H9 (cell line): ENCODE data around the gene NPLOC4. TPM values are rescaled to one million over a fixed set of nuclear protein-coding genes. Genes with fewer than 3 reads are reported as not detected.

Experiments
- DNase-seq: peaks from one replicate; pipeline ENCODE4 v3.0.0-alpha.2; 2017
- H2AFZ ChIP-seq: one replicate; pipeline ENCODE4 v1.6.1; 2013; ENCODE audit warnings: mild to moderate bottlenecking, low read length, control low read depth, moderate library complexity
- H2AK5ac ChIP-seq: 2 replicates; pipeline ENCODE4 v1.6.1; 2013; ENCODE audit warnings: low read length, control low read depth, mixed read lengths; ENCODE audit not compliant: insufficient read length
- H2BK120ac ChIP-seq: one replicate; pipeline ENCODE4 v1.6.1; 2013; ENCODE audit warnings: low read depth, mild to moderate bottlenecking, low read length, control low read depth, inconsistent platforms; ENCODE audit not compliant: poor library complexity, severe bottlenecking
- H2BK12ac ChIP-seq: 2 replicates; pipeline ENCODE4 v1.6.1; 2013; ENCODE audit warnings: low read length, control low read depth, mixed read lengths, low read depth; ENCODE audit not compliant: insufficient read length
- H2BK15ac ChIP-seq: 2 replicates; pipeline ENCODE4 v1.6.1; 2013; ENCODE audit warnings: low read depth, low read length, control low read depth
- H2BK20ac ChIP-seq: one replicate; pipeline ENCODE4 v1.6.1; 2013; ENCODE audit warnings: low read depth, mild to moderate bottlenecking, low read length, control low read depth, inconsistent platforms; ENCODE audit not compliant: poor library complexity, severe bottlenecking
- H2BK5ac ChIP-seq: 2 replicates; pipeline ENCODE4 v1.6.1; 2013; ENCODE audit warnings: low read length, control low read depth, mixed read lengths; ENCODE audit not compliant: insufficient read length
- H3K14ac ChIP-seq: 2 replicates; pipeline ENCODE4 v1.6.1; 2013; ENCODE audit warnings: low read length, control low read depth; ENCODE audit not compliant: insufficient read depth
- H3K18ac ChIP-seq: 2 replicates; pipeline ENCODE4 v1.6.1; 2013; ENCODE audit warnings: low read depth, mild to moderate bottlenecking, mixed read lengths, low read length, control low read depth; ENCODE audit not compliant: insufficient read length
- H3K23ac ChIP-seq: 2 replicates; pipeline ENCODE4 v1.6.1; 2013; ENCODE audit warnings: low read length, control low read depth, mixed read lengths, low read depth; ENCODE audit not compliant: insufficient read length
- H3K23me2 ChIP-seq: 2 replicates; pipeline ENCODE4 v1.6.1; 2013; ENCODE audit warnings: low read depth, mild to moderate bottlenecking, mixed read lengths, low read length, control low read depth; ENCODE audit not compliant: insufficient read length, poor library complexity, severe bottlenecking
- H3K27ac ChIP-seq: 2 replicates; pipeline ENCODE4 v1.5.1; 2013; ENCODE audit warnings: low read length, control low read depth, mixed read lengths, low read depth; ENCODE audit not compliant: insufficient read length
- H3K27me3 ChIP-seq: 2 replicates; pipeline ENCODE4 v1.6.1; 2013; ENCODE audit warnings: low read length, control low read depth, inconsistent platforms; ENCODE audit not compliant: insufficient read depth
- H3K4ac ChIP-seq: 2 replicates; pipeline ENCODE4 v1.6.1; 2013; ENCODE audit warnings: low read depth, mild to moderate bottlenecking, control low read depth, inconsistent platforms, low read length, moderate library complexity
- H3K4me1 ChIP-seq: 2 replicates; pipeline ENCODE4 v1.6.1; 2013; ENCODE audit warnings: low read length, control low read depth, inconsistent platforms; ENCODE audit not compliant: insufficient read depth
- H3K4me2 ChIP-seq: 2 replicates; pipeline ENCODE4 v1.6.1; 2013; ENCODE audit warnings: low read length, control low read depth, mixed read lengths; ENCODE audit not compliant: insufficient read length, insufficient read depth
- H3K56ac ChIP-seq: 2 replicates; pipeline ENCODE4 v1.6.1; 2013; ENCODE audit warnings: low read depth, mild to moderate bottlenecking, mixed read lengths, low read length, control low read depth; ENCODE audit not compliant: insufficient read length
- H3K79me1 ChIP-seq: 2 replicates; pipeline ENCODE4 v1.6.1; 2013; ENCODE audit warnings: low read depth, mild to moderate bottlenecking, moderate library complexity, low read length, control low read depth, inconsistent platforms; ENCODE audit not compliant: insufficient read depth, poor library complexity, severe bottlenecking
- H3K79me2 ChIP-seq: 2 replicates; pipeline ENCODE4 v1.6.1; 2013; ENCODE audit warnings: low read length, control low read depth, inconsistent platforms; ENCODE audit not compliant: insufficient read depth
- H3K9ac ChIP-seq: 2 replicates; pipeline ENCODE4 v1.6.1; 2013; ENCODE audit warnings: low read length, control low read depth, mixed read lengths; ENCODE audit not compliant: insufficient read length; ENCODE audit errors: extremely low read depth
- H3K9me3 ChIP-seq: one replicate; pipeline ENCODE4 v1.6.1; 2013; ENCODE audit warnings: low read depth, low read length, inconsistent platforms; ENCODE audit not compliant: control insufficient read depth
- H3T11ph ChIP-seq: one replicate; pipeline ENCODE4 v1.6.1; 2013; ENCODE audit warnings: mild to moderate bottlenecking, low read length, control low read depth, inconsistent platforms
- H4K20me1 ChIP-seq: one replicate; pipeline ENCODE4 v1.6.1; 2013; ENCODE audit not compliant: control insufficient read depth, insufficient read length, insufficient read depth
- H4K5ac ChIP-seq: 2 replicates; pipeline ENCODE4 v1.6.1; 2013; ENCODE audit warnings: low read depth, mild to moderate bottlenecking, mixed read lengths, low read length, control low read depth; ENCODE audit not compliant: insufficient read length
- H4K8ac ChIP-seq: replicated peaks from 2 replicates; pipeline ENCODE4 v1.6.1; 2013; ENCODE audit warnings: low read length, control low read depth, mixed read lengths, low read depth; ENCODE audit not compliant: insufficient read length
- H4K91ac ChIP-seq: 2 replicates; pipeline ENCODE4 v1.6.1; 2013; ENCODE audit warnings: low read depth, mild to moderate bottlenecking, moderate library complexity, mixed read lengths, low read length, control low read depth; ENCODE audit not compliant: insufficient read length
- H3K27ac Mint-ChIP-seq, 3 experiments: 2 replicates in 2 of 3; 3 replicates in 1 of 3; pipeline ENCODE4 v1.8.0; 2020 to 2021; ENCODE audit warnings: mixed read lengths in 3 of 3, mild to moderate bottlenecking in 1 of 3, moderate library complexity in 1 of 3
- H3K27me3 Mint-ChIP-seq: 2 replicates; pipeline ENCODE4 v1.8.0; 2021; ENCODE audit warnings: low read depth, mild to moderate bottlenecking, moderate library complexity, mixed read lengths
- H3K36me3 Mint-ChIP-seq, 3 experiments: 2 replicates in 2 of 3; 3 replicates in 1 of 3; pipeline ENCODE4 v1.8.0; 2020 to 2021; ENCODE audit warnings: low read depth in 3 of 3, mixed read lengths in 3 of 3; ENCODE audit not compliant: insufficient read depth in 1 of 3
- H3K4me1 Mint-ChIP-seq, 2 experiments: 2 replicates each; pipeline ENCODE4 v1.8.0; 2020; ENCODE audit warnings: mixed read lengths in 2 of 2
- H3K4me3 Mint-ChIP-seq, 2 experiments: 2 replicates in 1 of 2; 3 replicates in 1 of 2; pipeline ENCODE4 v1.8.0; 2020 to 2021; ENCODE audit warnings: mild to moderate bottlenecking in 2 of 2, mixed read lengths in 2 of 2, moderate library complexity in 1 of 2
- H3K9me3 Mint-ChIP-seq, 2 experiments: 2 replicates in 1 of 2; 3 replicates in 1 of 2; pipeline ENCODE4 v1.8.0; 2020; ENCODE audit warnings: mild to moderate bottlenecking in 2 of 2, mixed read lengths in 2 of 2, moderate library complexity in 1 of 2
- CTCF ChIP-seq: fragments of 200-600 bp; sonication (generic); conservative IDR thresholded peaks from 3 replicates; pipeline ENCODE4 v1.8.0; 2021; ENCODE audit warnings: antibody characterized with exemption, mild to moderate bottlenecking
- WGBS: extraction: QIAGEN DNeasy Blood & Tissue Kit; methylation state at CpG from one replicate; pipeline ENCODE4 v1.1.7; 2013; ENCODE audit warnings: missing lambda C conversion rate, low lambda C conversion rate, mixed read lengths; ENCODE audit not compliant: insufficient read length; ENCODE audit errors: extremely low coverage; 5-methylcytosine and 5-hydroxymethylcytosine counted together
- total RNA-seq: library from RNA; stranded (reverse); gene quantifications from 2 replicates; pipeline ENCODE4 v1.2.1, GENCODE V29; 2021

Gene NPLOC4
- total RNA-seq, 1 experiment from 2014 or later: 103 TPM

- Mint-ChIP-seq H3K27ac (peak overlapping the region in 2 of 3 experiments; percentile 23 to 25; a peak in 2 of 7 replicates), H3K36me3 (peaks cover 26 to 81% (median 67%) of the 10 kb centered on the region in 3 experiments), H3K9me3 (no peaks in the 10 kb centered on the region), H3K4me3 (no peak overlapping the region), H3K27me3 (no peaks in the 10 kb centered on the region; the same call in 1 of the 2 replicates), H3K4me1 (no peaks in the 10 kb centered on the region)
- Histone ChIP-seq H2BK5ac (no peak overlapping the region), H2BK15ac (no peak overlapping the region), H3K23ac (no peak overlapping the region), H4K5ac (no peak overlapping the region), H2BK20ac (no peak overlapping the region), H3K4ac (no peak overlapping the region), H3K9me3 (no peaks in the 10 kb centered on the region), H4K91ac (no peak overlapping the region), H3K18ac (no peak overlapping the region), H4K8ac (no peak overlapping the region), H2AK5ac (no peak overlapping the region), H3K79me1 (no peaks in the 10 kb centered on the region), H2AFZ (no peak overlapping the region), H2BK12ac (no peak overlapping the region), H2BK120ac (no peak overlapping the region), H4K20me1 (peaks cover 2% of the 10 kb centered on the region), H3K14ac (no peak overlapping the region), H3T11ph (no peak overlapping the region), H3K79me2 (no peaks in the 10 kb centered on the region), H3K9ac (no peak overlapping the region), H3K23me2 (no peaks in the 10 kb centered on the region), H3K4me2 (no peak overlapping the region), H3K27me3 (no peaks in the 10 kb centered on the region), H3K27ac (no peak overlapping the region), H3K56ac (no peak overlapping the region), H3K4me1 (no peaks in the 10 kb centered on the region)
- TF ChIP-seq CTCF: no peak
- DNase-seq: peak; percentile 31
- no CpG with 5 or more reads among the region's 17 CpGs for WGBS
Measured at GRCh38 chr17:81573794-81574642, 62.9 kb downstream of the NPLOC4 start.
